Mesendoderm (in vitro differentiated cells): ENCODE results near the gene PARP6.

ENCODE experiments used
- DNase-seq: peaks from one replicate; pipeline ENCODE4 v3.0.0; 2013
- H2AK5ac ChIP-seq: 2 replicates; pipeline ENCODE4 v1.6.1; 2013; ENCODE audit warnings: low read length, inconsistent platforms
- H2BK120ac ChIP-seq: 2 replicates; pipeline ENCODE4 v1.6.1; 2013; ENCODE audit warnings: low read depth, mild to moderate bottlenecking, low read length, moderate library complexity, mixed read lengths
- H2BK15ac ChIP-seq: replicated peaks from 2 replicates; pipeline ENCODE4 v1.6.1; 2013; ENCODE audit warnings: low read depth, mild to moderate bottlenecking, moderate library complexity
- H2BK5ac ChIP-seq: 2 replicates; pipeline ENCODE4 v1.6.1; 2013; ENCODE audit warnings: low read length, inconsistent platforms
- H3K18ac ChIP-seq: 2 replicates; pipeline ENCODE4 v1.6.1; 2013; ENCODE audit warnings: mild to moderate bottlenecking, low read length, mixed read lengths
- H3K23ac ChIP-seq: one replicate; pipeline ENCODE4 v1.6.1; 2013; ENCODE audit warnings: low read length
- H3K27ac ChIP-seq: 2 replicates; pipeline ENCODE4 v1.5.1; 2013; ENCODE audit warnings: low read depth, mild to moderate bottlenecking, inconsistent platforms, low read length, moderate library complexity
- H3K27me3 ChIP-seq: 2 replicates; pipeline ENCODE4 v1.6.1; 2013; ENCODE audit warnings: low read length, control low read depth, mild to moderate bottlenecking, inconsistent platforms; ENCODE audit not compliant: insufficient read depth, poor library complexity
- H3K36me3 ChIP-seq: 2 replicates; pipeline ENCODE4 v1.6.1; 2013; ENCODE audit warnings: low read length, inconsistent platforms; ENCODE audit not compliant: control insufficient read depth, insufficient read depth
- H3K4ac ChIP-seq: one replicate; pipeline ENCODE4 v1.6.1; 2013; ENCODE audit warnings: low read depth, mild to moderate bottlenecking, low read length, moderate library complexity
- H3K4me1 ChIP-seq: 2 replicates; pipeline ENCODE4 v1.6.1; 2013; ENCODE audit warnings: low read depth, low read length, inconsistent platforms; ENCODE audit not compliant: control insufficient read depth
- H3K4me2 ChIP-seq: 2 replicates; pipeline ENCODE4 v1.6.1; 2013; ENCODE audit warnings: low read length
- H3K4me3 ChIP-seq: 2 replicates; pipeline ENCODE4 v1.5.1; 2013; ENCODE audit warnings: mild to moderate bottlenecking, low read length
- H3K56ac ChIP-seq: one replicate; pipeline ENCODE4 v1.6.1; 2013; ENCODE audit warnings: low read length
- H3K79me1 ChIP-seq: 2 replicates; pipeline ENCODE4 v1.6.1; 2013; ENCODE audit warnings: low read length, inconsistent platforms
- H3K79me2 ChIP-seq: 2 replicates; pipeline ENCODE4 v1.6.1; 2013; ENCODE audit warnings: mild to moderate bottlenecking, low read length; ENCODE audit not compliant: control insufficient read depth, insufficient read depth
- H3K9ac ChIP-seq: 2 replicates; pipeline ENCODE4 v1.6.1; 2013; ENCODE audit warnings: low read length, inconsistent platforms
- H4K5ac ChIP-seq: one replicate; pipeline ENCODE4 v1.6.1; 2013; ENCODE audit warnings: low read length
- H4K8ac ChIP-seq: one replicate; pipeline ENCODE4 v1.6.1; 2013; ENCODE audit warnings: low read depth, mild to moderate bottlenecking, control low read depth, low read length, moderate library complexity
- WGBS: extraction: QIAGEN DNeasy Blood & Tissue Kit; methylation state at CpG from one replicate; pipeline ENCODE4 v1.1.7; 2013; ENCODE audit warnings: low lambda C conversion rate, missing lambda C conversion rate; ENCODE audit not compliant: insufficient coverage; ENCODE audit errors: extremely low coverage; 5-methylcytosine and 5-hydroxymethylcytosine counted together

PARP6 gene

GRCh38 chr15:72235298-72235697 lies 37.1 kb downstream of the PARP6 start:
- Histone ChIP-seq H3K79me1 (peaks cover 2% of the 10 kb centered on the region), H3K27me3 (no peaks in the 10 kb centered on the region), H3K79me2 (peaks cover 10% of the 10 kb centered on the region), H2AK5ac (no peak overlapping the region), H2BK120ac (no peak overlapping the region), H4K8ac (no peak overlapping the region), H3K4me3 (no peak overlapping the region), H4K5ac (no peak overlapping the region), H3K27ac (no peak overlapping the region), H3K4me2 (no peak overlapping the region), H3K4ac (no peak overlapping the region), H3K36me3 (no peaks in the 10 kb centered on the region), H3K56ac (peak overlapping the region; percentile 1), H2BK5ac (no peak overlapping the region), H3K9ac (no peak overlapping the region), H3K23ac (no peak overlapping the region), H3K18ac (peak overlapping the region; percentile 36), H2BK15ac (peak overlapping the region; percentile 3), H3K4me1 (peaks cover 13% of the 10 kb centered on the region)
- no CpG with 5 or more reads among the region's 4 CpGs for WGBS
- no peak for DNase-seq

DNA sequence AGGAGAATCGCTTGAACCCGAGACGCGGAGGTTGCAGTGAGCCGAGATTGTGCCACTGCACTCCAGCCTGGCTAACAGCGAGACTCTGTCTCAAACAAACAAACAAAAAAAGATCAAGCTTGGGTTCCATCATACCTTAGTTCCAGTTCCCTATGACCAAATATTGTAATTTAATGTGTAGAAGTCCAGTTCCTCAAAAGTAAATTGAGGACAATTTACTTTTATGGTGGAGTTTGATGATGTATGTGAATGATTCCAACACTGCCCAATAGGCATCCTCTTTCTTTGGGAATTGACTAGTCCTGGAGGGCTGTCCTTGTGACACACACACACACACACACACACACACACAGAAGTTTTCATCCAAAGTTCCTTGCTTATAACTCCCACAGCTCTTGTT lies 38.6 kb downstream of the PARP6 start:
- no peak overlapping the region for H2BK120ac ChIP-seq
- no peak overlapping the region for H3K4me2 ChIP-seq
- H4K8ac ChIP-seq, result no peak overlapping the region
- H3K4me1 ChIP-seq, result peaks cover 15% of the 10 kb centered on the region
- no peak overlapping the region for H2BK15ac ChIP-seq
- H3K9ac ChIP-seq, result no peak overlapping the region
- H3K18ac ChIP-seq, result no peak overlapping the region
- DNase-seq, result no peak
- no peak overlapping the region for H2BK5ac ChIP-seq
- H2AK5ac ChIP-seq, result peak overlapping the region; percentile 37
- H3K27ac ChIP-seq, result no peak overlapping the region
- no peak overlapping the region for H3K56ac ChIP-seq
- H3K4ac ChIP-seq, result no peak overlapping the region
- no peak overlapping the region for H3K23ac ChIP-seq
- no peak overlapping the region for H3K4me3 ChIP-seq
- H3K79me1 ChIP-seq, result peaks cover 2% of the 10 kb centered on the region
- WGBS, result no CpG with 5 or more reads among the region's 6 CpGs
- peaks cover 25% of the 10 kb centered on the region for H3K79me2 ChIP-seq
- H3K36me3 ChIP-seq, result no peaks in the 10 kb centered on the region
- no peak overlapping the region for H4K5ac ChIP-seq
- no peaks in the 10 kb centered on the region for H3K27me3 ChIP-seq

- Histone ChIP-seq H4K5ac (peak overlapping the region; percentile 33), H2AK5ac (peak overlapping the region; percentile 27), H3K18ac (peak overlapping the region; percentile 100), H3K4me3 (peak overlapping the region; percentile 84), H2BK15ac (no peak overlapping the region), H3K36me3 (no peaks in the 10 kb centered on the region), H3K27ac (peak overlapping the region; percentile 98), H2BK120ac (peak overlapping the region; percentile 96), H3K56ac (peak overlapping the region; percentile 96), H3K27me3 (no peaks in the 10 kb centered on the region), H3K9ac (peak overlapping the region; percentile 98), H4K8ac (no peak overlapping the region), H3K4ac (peak overlapping the region; percentile 98), H3K79me1 (peaks cover 2% of the 10 kb centered on the region), H3K4me2 (peak overlapping the region; percentile 99), H2BK5ac (peak overlapping the region; percentile 95), H3K4me1 (peaks cover 13% of the 10 kb centered on the region), H3K23ac (peak overlapping the region; percentile 95), H3K79me2 (peaks cover 42% of the 10 kb centered on the region)
- DNase-seq, result peak; percentile 93
- WGBS, result no CpG with 5 or more reads among the region's 16 CpGs
Observed at GRCh38 chr15:72231833-72232478, 40.4 kb downstream of the PARP6 start.

DNA sequence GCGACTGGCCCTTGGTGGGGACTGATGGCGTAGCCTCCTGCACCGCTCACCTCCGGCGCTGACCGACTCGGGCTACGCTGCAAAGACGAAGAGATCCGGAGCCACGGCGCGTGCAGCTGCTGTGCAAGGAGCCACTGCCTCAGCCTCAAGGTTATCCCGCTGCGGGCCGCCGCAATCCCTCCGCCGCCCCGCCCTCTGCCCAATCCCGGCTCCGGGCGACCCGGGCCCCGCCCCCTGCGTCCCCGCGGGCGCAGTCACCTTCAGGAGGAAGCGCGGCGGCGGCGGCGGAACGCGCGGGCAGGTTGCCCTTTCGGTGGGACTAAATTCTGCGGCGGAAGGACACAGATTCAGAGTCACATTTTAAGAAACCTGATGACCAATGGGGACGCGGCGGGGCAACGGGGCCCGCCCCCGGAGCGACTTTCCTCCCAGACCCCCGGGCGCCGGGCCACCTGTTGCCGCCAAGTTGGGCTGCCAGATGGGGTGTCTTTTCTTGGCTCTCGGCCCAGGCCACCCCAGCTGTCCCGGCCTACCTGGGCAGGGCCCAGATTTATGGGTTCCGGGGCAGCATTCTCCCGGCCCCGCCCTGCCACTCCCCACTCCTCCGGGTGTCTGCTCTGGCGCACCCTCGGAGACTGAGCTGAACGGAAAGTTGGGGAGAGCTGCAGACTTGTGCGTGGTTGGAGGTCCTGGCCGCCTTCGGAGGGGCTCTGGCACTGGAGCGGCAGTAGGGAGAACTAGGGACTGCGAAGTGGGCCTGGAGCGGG lies 41.1 kb downstream of the PARP6 start, which contains the start of gene PKM:
Gene PKM, minus strand, starts transcription at position 125 of the 767 bp plus-strand sequence. CDS start 12,093 bp downstream, outside the sequence.
- H2BK15ac ChIP-seq, result no peak within 1 kb of the TSS
- H3K4me2 ChIP-seq, result peak within 1 kb of the TSS; percentile 99
- peak within 1 kb of the TSS; percentile 98 for H3K4ac ChIP-seq
- peak within 1 kb of the TSS; percentile 33 for H4K5ac ChIP-seq
- peak within 1 kb of the TSS; percentile 100 for H3K18ac ChIP-seq
- H2AK5ac ChIP-seq, result peak within 1 kb of the TSS; percentile 100
- no peaks in the 10 kb centered on the region for H3K36me3 ChIP-seq
- H3K27me3 ChIP-seq, result no peaks in the 10 kb centered on the region
- H3K9ac ChIP-seq, result peak within 1 kb of the TSS; percentile 100
- peak within 1 kb of the TSS; percentile 99 for H2BK5ac ChIP-seq
- peaks cover 2% of the 10 kb centered on the region for H3K79me1 ChIP-seq
- peak within 1 kb of the TSS; percentile 98 for H3K27ac ChIP-seq
- H2BK120ac ChIP-seq, result peak within 1 kb of the TSS; percentile 96
- H3K23ac ChIP-seq, result peak within 1 kb of the TSS; percentile 99
- peak within 1 kb of the TSS; percentile 100 for H3K56ac ChIP-seq
- H3K4me1 ChIP-seq, result peaks cover 12% of the 10 kb centered on the region
- H3K4me3 ChIP-seq, result peak within 1 kb of the TSS; percentile 100
- no CpG with 5 or more reads among the region's 67 CpGs for WGBS
- peaks cover 49% of the 10 kb centered on the region for H3K79me2 ChIP-seq
- peak; percentile 100 for DNase-seq
- H4K8ac ChIP-seq, result no peak within 1 kb of the TSS

GRCh38 chr15:72230197-72231065 lies 41.9 kb downstream of the PARP6 start:
- Histone ChIP-seq H3K23ac (peak overlapping the region; percentile 99), H2BK15ac (no peak overlapping the region), H3K18ac (peak overlapping the region; percentile 54), H3K27ac (peak overlapping the region; percentile 86), H3K4me3 (peak overlapping the region; percentile 100), H3K9ac (peak overlapping the region; percentile 100), H4K8ac (no peak overlapping the region), H3K79me2 (peaks cover 57% of the 10 kb centered on the region), H3K4me1 (peaks cover 12% of the 10 kb centered on the region), H3K4ac (peak overlapping the region; percentile 96), H4K5ac (no peak overlapping the region), H3K27me3 (no peaks in the 10 kb centered on the region), H2BK120ac (peak overlapping the region; percentile 6), H2BK5ac (peak overlapping the region; percentile 99), H3K36me3 (no peaks in the 10 kb centered on the region), H2AK5ac (peak overlapping the region; percentile 100), H3K79me1 (peaks cover 4% of the 10 kb centered on the region), H3K4me2 (peak overlapping the region; percentile 54), H3K56ac (peak overlapping the region; percentile 100)
- WGBS, result no CpG with 5 or more reads among the region's 79 CpGs
- peak; percentile 87 for DNase-seq
